Left ventricle myocardium inferior (tissue), 1 donor: Measurements from ENCODE around the gene STK16. TPM values are rescaled to one million over a fixed set of nuclear protein-coding genes. Genes with fewer than 3 reads are reported as not detected.

Experiments
- DNase-seq: peaks from one replicate; pipeline ENCODE4 v3.0.0-alpha.2; 2020
- H3K27ac ChIP-seq: fragments of 200-600 bp; replicated peaks from 2 replicates; pipeline ENCODE4 v1.8.0; 2021
- H3K27me3 ChIP-seq: fragments of 200-600 bp; 2 replicates; pipeline ENCODE4 v1.8.0; 2021; ENCODE audit warnings: low read depth
- H3K36me3 ChIP-seq: fragments of 200-600 bp; 2 replicates; pipeline ENCODE4 v1.8.0; 2021
- H3K4me1 ChIP-seq: fragments of 200-600 bp; 2 replicates; pipeline ENCODE4 v1.8.0; 2021
- H3K4me3 ChIP-seq: fragments of 200-600 bp; 2 replicates; pipeline ENCODE4 v1.8.0; 2021; ENCODE audit warnings: mild to moderate bottlenecking, moderate library complexity
- H3K9me3 ChIP-seq: fragments of 200-600 bp; replicated peaks from 2 replicates; pipeline ENCODE4 v1.8.0; 2021
- intact Hi-C: fragments of 100-400 bp; cut with micrococcal nuclease; formaldehyde crosslinking; loops from one replicate; pipeline ENCODE4 v1.11.0; 2022
- total RNA-seq: library from RNA; stranded (reverse); fragmentation: NEBNext Ultra II Directional; extraction: Animal tissue kit (Norgen Biotek cat#: 25700); gene quantifications from one replicate; pipeline ENCODE4 v1.2.1, GENCODE V29; 2021
- TF ChIP-seq, protein P1 (sequence below): fragments of 200-600 bp; IDR thresholded peaks from 2 replicates; pipeline ENCODE4 v1.8.0; 2021; ENCODE audit warnings: antibody characterized with exemption, mild to moderate bottlenecking, borderline replicate concordance
- donor health status: DM: no; HTN: yes; CAD: no; lungs with severe emphysema.

The STK16 gene
- total RNA-seq, 1 donor from 2014 or later, result 19.2 TPM

GRCh38 chr2:219294356-219295351 lies 49.4 kb downstream of the STK16 start:
- DNase-seq, result peak; percentile 86
- peaks cover 12% of the 10 kb centered on the region for H3K27me3 ChIP-seq
- no peaks in the 10 kb centered on the region for H3K36me3 ChIP-seq
- peak overlapping the region; percentile 77 for H3K4me3 ChIP-seq
- TF ChIP-seq, protein P1, sequence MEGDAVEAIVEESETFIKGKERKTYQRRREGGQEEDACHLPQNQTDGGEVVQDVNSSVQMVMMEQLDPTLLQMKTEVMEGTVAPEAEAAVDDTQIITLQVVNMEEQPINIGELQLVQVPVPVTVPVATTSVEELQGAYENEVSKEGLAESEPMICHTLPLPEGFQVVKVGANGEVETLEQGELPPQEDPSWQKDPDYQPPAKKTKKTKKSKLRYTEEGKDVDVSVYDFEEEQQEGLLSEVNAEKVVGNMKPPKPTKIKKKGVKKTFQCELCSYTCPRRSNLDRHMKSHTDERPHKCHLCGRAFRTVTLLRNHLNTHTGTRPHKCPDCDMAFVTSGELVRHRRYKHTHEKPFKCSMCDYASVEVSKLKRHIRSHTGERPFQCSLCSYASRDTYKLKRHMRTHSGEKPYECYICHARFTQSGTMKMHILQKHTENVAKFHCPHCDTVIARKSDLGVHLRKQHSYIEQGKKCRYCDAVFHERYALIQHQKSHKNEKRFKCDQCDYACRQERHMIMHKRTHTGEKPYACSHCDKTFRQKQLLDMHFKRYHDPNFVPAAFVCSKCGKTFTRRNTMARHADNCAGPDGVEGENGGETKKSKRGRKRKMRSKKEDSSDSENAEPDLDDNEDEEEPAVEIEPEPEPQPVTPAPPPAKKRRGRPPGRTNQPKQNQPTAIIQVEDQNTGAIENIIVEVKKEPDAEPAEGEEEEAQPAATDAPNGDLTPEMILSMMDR, result peak; percentile 99
- H3K9me3 ChIP-seq, result no peaks in the 10 kb centered on the region
- intact Hi-C loops, result loop anchor here (5.0 kb wide), 1 partner anchor 122 kb away; the partner anchor contains the start of gene SLC23A3
- peak overlapping the region; percentile 89 for H3K27ac ChIP-seq
- peaks cover 22% of the 10 kb centered on the region for H3K4me1 ChIP-seq

DNA sequence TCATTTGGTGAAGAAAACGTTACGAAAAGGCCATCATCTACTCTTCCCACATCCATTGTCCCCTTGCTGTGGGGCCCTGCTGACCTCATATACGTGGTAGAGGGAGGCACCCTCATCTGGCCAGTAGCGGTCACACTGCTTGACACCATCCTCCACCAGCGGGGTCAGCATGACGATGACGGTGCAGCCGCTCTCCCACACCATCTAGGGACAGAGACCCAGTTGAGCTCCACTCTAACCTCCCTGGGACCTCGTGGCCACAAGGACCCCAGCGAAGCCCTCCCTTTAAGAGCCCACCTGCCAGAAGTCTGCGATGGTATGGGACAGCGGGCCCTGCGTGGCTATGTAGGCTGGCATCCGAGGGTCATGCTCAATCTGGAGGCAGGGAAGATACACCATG lies 50.9 kb downstream of the STK16 start:
- Histone ChIP-seq H3K36me3 (no peaks in the 10 kb centered on the region), H3K27ac (no peak overlapping the region), H3K9me3 (no peaks in the 10 kb centered on the region), H3K4me1 (peaks cover 22% of the 10 kb centered on the region), H3K27me3 (peaks cover 26% of the 10 kb centered on the region), H3K4me3 (no peak overlapping the region)
- TF ChIP-seq, protein P1, result no peak
- no peak for DNase-seq
- intact Hi-C loops, result loop anchor here (5.0 kb wide), 1 partner anchor 124 kb away; the partner anchor contains the start of gene SLC23A3

DNA sequence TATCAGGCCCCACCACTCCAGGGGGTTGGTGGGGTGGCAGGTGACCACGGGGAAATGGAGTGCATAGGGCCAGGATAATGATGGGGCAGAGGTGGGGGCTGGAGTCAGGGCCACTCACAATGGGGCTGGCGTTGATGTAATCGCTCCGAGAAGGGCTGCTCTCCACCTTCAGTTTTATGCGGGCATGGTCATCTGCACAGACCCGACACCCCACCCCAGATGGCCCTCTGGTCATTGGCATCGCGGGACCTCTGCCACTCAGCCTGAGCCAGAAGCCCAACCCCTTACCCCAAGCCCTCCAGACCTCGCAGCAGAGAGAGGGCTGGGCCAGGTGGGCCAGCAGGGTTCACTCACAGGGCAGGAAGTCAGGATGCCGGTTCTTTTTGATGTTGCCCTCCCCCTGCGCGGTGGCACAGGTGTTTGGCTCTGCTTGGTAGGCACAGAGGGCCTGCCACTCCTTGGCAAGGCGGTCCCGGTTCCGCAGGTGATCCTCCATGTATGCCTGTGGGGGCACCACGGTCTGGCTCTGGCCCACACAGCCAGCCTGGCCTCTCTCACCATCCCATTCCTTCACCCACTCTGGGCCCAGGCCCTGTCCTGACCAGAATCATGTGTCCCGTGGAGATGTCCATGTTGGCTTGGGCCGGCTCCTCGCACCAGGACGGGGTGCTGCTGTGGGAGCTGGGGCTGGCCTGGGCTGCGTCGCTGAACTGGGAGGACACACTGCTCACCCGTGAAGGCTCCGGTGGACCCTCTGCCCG lies 51.5 kb downstream of the STK16 start:
- Histone ChIP-seq H3K36me3 (no peaks in the 10 kb centered on the region), H3K4me3 (no peak overlapping the region), H3K9me3 (no peaks in the 10 kb centered on the region), H3K27ac (no peak overlapping the region), H3K27me3 (peaks cover 33% of the 10 kb centered on the region), H3K4me1 (peaks cover 22% of the 10 kb centered on the region)
- TF ChIP-seq, protein P1, result no peak
- no peak for DNase-seq
- intact Hi-C loops, result loop anchor here (5.0 kb wide), 1 partner anchor 125 kb away; the partner anchor contains the start of gene SLC23A3

GRCh38 chr2:219297766-219298456 lies 52.6 kb downstream of the STK16 start:
- Histone ChIP-seq H3K4me3 (no peak overlapping the region), H3K27me3 (peaks cover 44% of the 10 kb centered on the region), H3K9me3 (no peaks in the 10 kb centered on the region), H3K36me3 (no peaks in the 10 kb centered on the region), H3K27ac (no peak overlapping the region), H3K4me1 (peaks cover 22% of the 10 kb centered on the region)
- intact Hi-C loops, result loop anchor here (5.0 kb wide), 1 partner anchor 126 kb away; the partner anchor contains the start of gene SLC23A3
- no peak for DNase-seq
- TF ChIP-seq, protein P1, result no peak
